Ovary (tissue), 3 donors: ENCODE results near the gene SH3BGR.

ENCODE experiments used
- CTCF ChIP-seq, 3 donors: fragments of 450-650 bp in 2 of 3; fragments of 200-600 bp in 1 of 3; IDR thresholded peaks; one replicate each; pipeline versions ENCODE4 v1.5.1 to v1.8.0; 2016 to 2022; ENCODE audit warnings: antibody characterized with exemption in 3 of 3, mild to moderate bottlenecking in 1 of 3
- POLR2A ChIP-seq: fragments of 450-650 bp; IDR thresholded peaks from one replicate; pipeline ENCODE4 v1.6.1; 2017; ENCODE audit warnings: antibody characterized with exemption, mild to moderate bottlenecking, moderate library complexity
- donor health status: DM: no; HTN: no; CAD: no.

- TF ChIP-seq CTCF (IDR thresholded peaks at IDR 0.05) (peak in 2 of 3 donors; percentile 28 to 68), POLR2A (no peak)
These were observed 66.5 kb downstream of the SH3BGR start for GRCh38 chr21:39518055-39518846.
